Measurements from ENCODE around the gene PDE6A. TPM values are rescaled to one million over a fixed set of nuclear protein-coding genes. Genes with fewer than 3 reads are reported as not detected.

The PDE6A gene
- total and polyA plus RNA-seq, 2 of the 8 experiments (the other 6 are each of a cell fraction or from before 2014, with no cell fraction given), result not detected

DNA sequence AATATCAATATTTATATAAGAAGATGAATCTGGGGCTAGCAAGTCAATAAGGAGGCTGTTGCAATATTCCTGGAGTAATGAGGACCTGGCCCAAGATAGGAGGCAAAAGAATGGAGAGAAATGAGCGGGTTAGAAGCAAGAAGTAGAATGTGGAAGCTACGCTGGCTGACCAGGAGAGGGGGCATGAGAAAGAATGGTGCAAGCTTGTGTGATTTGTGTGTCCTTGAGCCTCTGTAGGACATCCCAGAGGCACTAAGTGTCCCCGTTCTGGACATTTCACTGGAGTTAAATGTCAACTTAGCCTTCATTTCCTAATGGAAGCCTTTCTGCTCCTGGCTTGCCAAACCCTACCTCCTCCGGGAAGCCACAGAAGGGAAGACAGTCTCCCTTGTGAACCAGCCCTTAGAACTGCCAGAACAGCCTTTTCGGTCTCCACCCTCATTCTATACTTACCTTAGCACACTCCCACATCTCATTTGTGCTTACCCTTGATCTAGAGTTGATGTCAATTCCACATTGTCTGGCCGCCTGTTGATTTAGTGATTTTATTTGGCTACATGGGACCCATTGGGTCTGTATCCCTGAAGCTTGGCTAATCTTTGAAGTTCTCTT, 6.7 kb upstream of the PDE6A start:
- H3K36me3 ChIP-seq (ENCODE audit: control insufficient read depth in 2 of 4, insufficient read depth in 4 of 4, low read length in 3 of 4), result no peaks in the 10 kb centered on the region
- H3K4me2 ChIP-seq (ENCODE audit: insufficient read depth in 1 of 2, low read depth in 2 of 2, low read length in 2 of 2), result no peak overlapping the region
- H4K20me1 ChIP-seq (replicated peaks in 1 of 2; ENCODE audit: control insufficient read depth in 1 of 2, insufficient read depth in 2 of 2, low read length in 2 of 2), result no peaks in the 10 kb centered on the region
- no peak overlapping the region for H3K27ac ChIP-seq (ENCODE audit: low read depth, low read length)
- H4K91ac ChIP-seq (replicated peaks; ENCODE audit: insufficient read length, low read length), result no peak overlapping the region
- FAIRE-seq (no peak), DNase-seq (ENCODE audit: low read depth in 1 of 2, low spot score in 2 of 2) (no peak)
- 72% methylated on average over 6 of the region's 6 CpGs; no CpG with 5 or more reads in 1 of the 2 experiments for WGBS, 2 experiments (ENCODE audit: extremely low coverage in 1 of 2, insufficient coverage in 1 of 2, insufficient read length in 1 of 2, insufficient replicate concordance in 2 of 2, low coverage in 1 of 2, low lambda C conversion rate in 2 of 2, missing lambda C conversion rate in 1 of 2)
- H2BK120ac ChIP-seq (replicated peaks; ENCODE audit: low read depth, low read length), result no peak overlapping the region
- no peak overlapping the region for H3K56ac ChIP-seq (replicated peaks; ENCODE audit: insufficient read length, low read depth, low read length)
- ChIA-PET POLR2A (ENCODE audit: partially characterized antibody) (interaction anchor here (0.8 kb wide), 1 partner anchor 10 kb away, joined by 4 read pairs; the partner anchor contains the start of gene SLC26A2), CTCF (ENCODE audit: partially characterized antibody) (interaction anchor here (0.6 to 9.8 kb wide), 18 partner anchors 10 to 173 kb away, joined by 3 to 104 read pairs (median 4); partner anchors contain the start of gene SLC26A2)
- no peaks in the 10 kb centered on the region for H3K4me1 ChIP-seq (replicated peaks in 1 of 4; ENCODE audit: control insufficient read depth in 3 of 4, insufficient read depth in 4 of 4, low read length in 3 of 4)
- H3K23me2 ChIP-seq (ENCODE audit: low read depth, low read length), result no peaks in the 10 kb centered on the region
- no peaks in the 10 kb centered on the region for H3K27me3 ChIP-seq (replicated peaks in 1 of 4; ENCODE audit: control insufficient read depth in 3 of 4, extremely low read depth in 1 of 4, insufficient read depth in 3 of 4, low read length in 3 of 4)
- no peak overlapping the region for H4K5ac ChIP-seq (ENCODE audit: insufficient read length, low read depth, low read length)
- H3K9me3 ChIP-seq (ENCODE audit: insufficient read depth in 2 of 2, low read depth in 1 of 2, low read length in 1 of 2), result no peaks in the 10 kb centered on the region
- no peak overlapping the region for H3K18ac ChIP-seq (ENCODE audit: extremely low read depth, low read length)
- H2BK15ac ChIP-seq (ENCODE audit: low read length), result no peak overlapping the region
- H2BK5ac ChIP-seq (ENCODE audit: low read depth, low read length), result no peak overlapping the region
- H3K23ac ChIP-seq (ENCODE audit: insufficient read length), result no peak overlapping the region
- no peak overlapping the region for H2BK20ac ChIP-seq (ENCODE audit: low read length)
- H2AK5ac ChIP-seq (ENCODE audit: low read depth, low read length), result no peak overlapping the region; the same call in 1 of the 2 replicates
- no peak for TF ChIP-seq HDAC2 (IDR thresholded peaks at IDR 0.05; ENCODE audit: borderline replicate concordance in 1 of 2, low read depth in 2 of 2, low read length in 2 of 2)
- TF ChIP-seq EP300 (IDR thresholded peaks at IDR 0.05; ENCODE audit: borderline replicate concordance in 1 of 2, low read depth in 2 of 2, low read length in 2 of 2), result no peak
- TF ChIP-seq RAD21 (IDR thresholded peaks at IDR 0.05 in 1 of 2, conservative IDR thresholded peaks at IDR 0.05 in 1 of 2; ENCODE audit: low read depth in 2 of 2, low read length in 2 of 2), result peak; percentile 10 to 29; a peak in 2 of 4 replicates
- no peak for TF ChIP-seq YY1 (IDR thresholded peaks at IDR 0.05; ENCODE audit: low read depth, low read length)
- TF ChIP-seq RFX5 (IDR thresholded peaks at IDR 0.05; ENCODE audit: borderline replicate concordance, low read depth, low read length), result no peak
- TF ChIP-seq, protein P1, sequence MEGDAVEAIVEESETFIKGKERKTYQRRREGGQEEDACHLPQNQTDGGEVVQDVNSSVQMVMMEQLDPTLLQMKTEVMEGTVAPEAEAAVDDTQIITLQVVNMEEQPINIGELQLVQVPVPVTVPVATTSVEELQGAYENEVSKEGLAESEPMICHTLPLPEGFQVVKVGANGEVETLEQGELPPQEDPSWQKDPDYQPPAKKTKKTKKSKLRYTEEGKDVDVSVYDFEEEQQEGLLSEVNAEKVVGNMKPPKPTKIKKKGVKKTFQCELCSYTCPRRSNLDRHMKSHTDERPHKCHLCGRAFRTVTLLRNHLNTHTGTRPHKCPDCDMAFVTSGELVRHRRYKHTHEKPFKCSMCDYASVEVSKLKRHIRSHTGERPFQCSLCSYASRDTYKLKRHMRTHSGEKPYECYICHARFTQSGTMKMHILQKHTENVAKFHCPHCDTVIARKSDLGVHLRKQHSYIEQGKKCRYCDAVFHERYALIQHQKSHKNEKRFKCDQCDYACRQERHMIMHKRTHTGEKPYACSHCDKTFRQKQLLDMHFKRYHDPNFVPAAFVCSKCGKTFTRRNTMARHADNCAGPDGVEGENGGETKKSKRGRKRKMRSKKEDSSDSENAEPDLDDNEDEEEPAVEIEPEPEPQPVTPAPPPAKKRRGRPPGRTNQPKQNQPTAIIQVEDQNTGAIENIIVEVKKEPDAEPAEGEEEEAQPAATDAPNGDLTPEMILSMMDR (IDR thresholded peaks at IDR 0.05; ENCODE audit: control extremely low read depth in 1 of 3, insufficient read depth in 1 of 3, low read depth in 1 of 3, low read length in 3 of 3), result peak; percentile 27 to 56 (median 29); a peak in 3 of 4 replicates
- no peak for TF ChIP-seq BRCA1 (IDR thresholded peaks at IDR 0.05; ENCODE audit: low read depth, low read length)
- no peak for TF ChIP-seq ZNF274 (IDR thresholded peaks at IDR 0.05; ENCODE audit: borderline replicate concordance, extremely low read depth, low read length)
- no peak for TF ChIP-seq SP2 (IDR thresholded peaks at IDR 0.05; ENCODE audit: low read length)
- no peak overlapping the region for H2BK12ac ChIP-seq (ENCODE audit: low read depth, low read length)
- no peaks in the 10 kb centered on the region for H3K79me1 ChIP-seq (ENCODE audit: low read depth, low read length)
- H3K4ac ChIP-seq (replicated peaks; ENCODE audit: insufficient read length, low read depth, low read length), result no peak overlapping the region
- H3K4me3 ChIP-seq (ENCODE audit: extremely low read depth in 1 of 4, insufficient read depth in 2 of 4, low read depth in 3 of 4, low read length in 4 of 4), result no peak overlapping the region
- H3K14ac ChIP-seq (ENCODE audit: insufficient read length), result no peak overlapping the region
- H3K79me2 ChIP-seq (ENCODE audit: control insufficient read depth in 1 of 2, insufficient read depth in 2 of 2, low read length in 2 of 2), result no peaks in the 10 kb centered on the region
- H3K9ac ChIP-seq (replicated peaks in 1 of 4; ENCODE audit: extremely low read depth in 1 of 4, low read depth in 3 of 4, low read length in 3 of 4), result no peak overlapping the region
- no peak overlapping the region for H4K8ac ChIP-seq (ENCODE audit: extremely low read depth, insufficient read depth, low read length)
- peak overlapping the region; percentile 63; the same call in 1 of the 2 replicates for H2AFZ ChIP-seq (ENCODE audit: low read length)
